Naive thymus-derived CD8-positive, alpha-beta T cell (primary cell): Measurements from ENCODE around the gene BUB1B. TPM values are rescaled to one million over a fixed set of nuclear protein-coding genes. Genes with fewer than 3 reads are reported as not detected.
A peak's percentile ranks its signal among the peaks of the same experiment; 100 is the strongest.

Experiments used
- ATAC-seq, 2 donors: fragments of 150-1000 bp; cut with Tn5 transposase in 1 of 2; sonication (Bioruptor Pico), chemical (Tn5 transposase) in 1 of 2; 1 replicate in 1 of 2; 2 replicates in 1 of 2; pipeline ENCODE4 v1.10.0; 2021; ENCODE audit warnings: mild to moderate bottlenecking in 2 of 2, moderate library complexity in 2 of 2
- POLR2A ChIA-PET: fragments of 350-600 bp; sonication (Branson Sonifier 250); formaldehyde crosslinking; loops from one replicate; lab custom pipeline; 2021; ENCODE audit warnings: antibody characterized with exemption; lab: Charles Lee
- DNase-seq, 10 donors: peaks; one replicate each; pipeline versions ENCODE4 v3.0.0 to v3.0.0-alpha.2; 2020 to 2022
- H3K27ac Mint-ChIP-seq, 10 donors: one replicate each; pipeline ENCODE4 v1.8.0; 2020 to 2022; ENCODE audit warnings: mild to moderate bottlenecking in 10 of 10, mixed read lengths in 10 of 10, moderate library complexity in 4 of 10, inconsistent platforms in 1 of 10
- H3K27me3 Mint-ChIP-seq, 5 donors: one replicate each; pipeline ENCODE4 v1.8.0; 2021 to 2022; ENCODE audit warnings: mixed read lengths in 5 of 5
- H3K36me3 Mint-ChIP-seq, 3 donors: one replicate each; pipeline ENCODE4 v1.8.0; 2020 to 2022; ENCODE audit warnings: mixed read lengths in 3 of 3, mild to moderate bottlenecking in 2 of 3, inconsistent platforms in 1 of 3
- H3K4me1 Mint-ChIP-seq, 4 donors: one replicate each; pipeline ENCODE4 v1.8.0; 2021 to 2022; ENCODE audit warnings: mixed read lengths in 4 of 4
- H3K4me3 Mint-ChIP-seq, 10 donors: one replicate each; pipeline ENCODE4 v1.8.0; 2020 to 2022; ENCODE audit warnings: mild to moderate bottlenecking in 10 of 10, mixed read lengths in 10 of 10, moderate library complexity in 6 of 10, inconsistent platforms in 1 of 10
- H3K9me3 Mint-ChIP-seq, 9 donors: one replicate each; pipeline ENCODE4 v1.8.0; 2020 to 2022; ENCODE audit warnings: mixed read lengths in 9 of 9, mild to moderate bottlenecking in 3 of 9, inconsistent platforms in 1 of 9, moderate library complexity in 1 of 9
- polyA plus RNA-seq, 3 donors: library from polyadenylated mRNA; unstranded; fragments of 300-500 nt; fragmentation: Illumina TruSeq; gene quantifications; one replicate each; pipeline ENCODE4 v1.2.3, GENCODE V29; 2021
- total RNA-seq, 8 experiments: library from RNA in 2 of 8; stranded (reverse) in 2 of 8; gene quantifications; one replicate each; pipeline ENCODE4 v1.2.3 and lab custom pipeline; 2021 to 2026

BUB1B gene
- total and polyA plus RNA-seq, 5 experiments from 2014 or later: 0.49 to 0.77 (median 0.54) TPM; not detected in 2

DNA sequence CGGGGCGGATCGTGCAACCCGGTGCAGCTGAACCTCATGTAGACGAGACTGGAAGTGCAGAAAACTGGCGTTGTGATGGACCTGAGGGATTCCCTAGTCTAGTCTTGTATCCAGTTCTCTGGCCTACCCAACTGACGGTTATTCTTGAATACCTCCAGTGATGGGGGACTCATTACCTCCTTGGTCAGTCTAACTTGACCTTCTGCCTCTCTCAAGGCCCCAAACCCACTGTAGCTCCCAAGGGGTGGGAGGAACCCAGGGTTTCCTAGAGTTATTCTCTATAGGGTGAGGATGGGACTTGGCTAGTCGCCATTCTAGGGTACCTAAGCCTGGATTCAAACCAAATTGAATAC, 89.4 kb downstream of the BUB1B start:
- no peak for DNase-seq
- Mint-ChIP-seq H3K4me3 (no peak overlapping the region), H3K27me3 (peaks cover 8 to 46% (median 27%) of the 10 kb centered on the region in 5 donors), H3K9me3 (peaks cover 0 to 2% (median 0%) of the 10 kb centered on the region in 9 donors), H3K36me3 (no peaks in the 10 kb centered on the region), H3K4me1 (peaks cover 1 to 7% (median 6%) of the 10 kb centered on the region in 4 donors), H3K27ac (no peak overlapping the region)
- POLR2A ChIA-PET: no interaction called here
- no peak for ATAC-seq

GRCh38 chr15:40250771-40251483, 90.1 kb downstream of the BUB1B start:
- Mint-ChIP-seq H3K27me3 (peaks cover 8 to 47% (median 27%) of the 10 kb centered on the region in 5 donors), H3K4me3 (peak overlapping the region in 8 of 10 donors; percentile 12 to 74 (median 58)), H3K9me3 (peaks cover 0 to 2% (median 0%) of the 10 kb centered on the region in 9 donors), H3K4me1 (peaks cover 1 to 7% (median 6%) of the 10 kb centered on the region in 4 donors), H3K36me3 (no peaks in the 10 kb centered on the region), H3K27ac (peak overlapping the region in 1 of 10 donors; percentile 43)
- ATAC-seq: no peak
- DNase-seq: peak in 1 of 10 donors; percentile 56
- POLR2A ChIA-PET: no interaction called here

GRCh38 chr15:40251486-40252140, 90.7 kb downstream of the BUB1B start:
- no peak overlapping the region for H3K27ac Mint-ChIP-seq
- DNase-seq (peak in 1 of 10 donors; percentile 37), ATAC-seq (no peak)
- H3K36me3 Mint-ChIP-seq: no peaks in the 10 kb centered on the region
- POLR2A ChIA-PET: no interaction called here
- H3K4me3 Mint-ChIP-seq: peak overlapping the region in 9 of 10 donors; percentile 14 to 74 (median 58)
- H3K4me1 Mint-ChIP-seq: peaks cover 1 to 8% (median 6%) of the 10 kb centered on the region in 4 donors
- peaks cover 0 to 2% (median 0%) of the 10 kb centered on the region in 9 donors for H3K9me3 Mint-ChIP-seq
- peaks cover 8 to 47% (median 27%) of the 10 kb centered on the region in 5 donors for H3K27me3 Mint-ChIP-seq

DNA sequence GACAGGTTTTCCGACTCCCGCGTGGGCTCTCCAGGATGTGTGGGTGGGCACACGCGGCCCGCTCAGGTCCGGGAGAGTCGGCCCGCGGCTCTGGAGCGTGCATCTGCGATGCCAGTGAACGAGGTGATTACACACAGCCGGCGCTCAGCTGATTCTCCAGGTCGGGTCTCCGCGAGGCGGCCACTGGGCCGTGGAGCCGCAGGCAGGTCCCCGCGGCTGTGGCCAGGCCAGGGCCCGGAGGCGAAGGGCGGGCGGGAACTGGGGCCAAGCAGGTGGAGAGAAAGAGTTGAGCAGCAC, 91.2 kb downstream of the BUB1B start:
- POLR2A ChIA-PET: no interaction called here
- Mint-ChIP-seq H3K27me3 (peaks cover 8 to 47% (median 27%) of the 10 kb centered on the region in 5 donors), H3K4me1 (peaks cover 1 to 9% (median 6%) of the 10 kb centered on the region in 4 donors), H3K9me3 (peaks cover 0 to 2% (median 0%) of the 10 kb centered on the region in 9 donors), H3K4me3 (peak overlapping the region in 5 of 10 donors; percentile 14 to 74 (median 54)), H3K36me3 (no peaks in the 10 kb centered on the region), H3K27ac (no peak overlapping the region)
- ATAC-seq (no peak), DNase-seq (peak in 1 of 10 donors; percentile 30)

- Mint-ChIP-seq H3K4me3 (peak overlapping the region; percentile 21 to 88 (median 74)), H3K4me1 (peaks cover 1 to 9% (median 6%) of the 10 kb centered on the region in 4 donors), H3K9me3 (peaks cover 0 to 2% (median 0%) of the 10 kb centered on the region in 9 donors), H3K36me3 (no peaks in the 10 kb centered on the region), H3K27me3 (peaks cover 8 to 47% (median 27%) of the 10 kb centered on the region in 5 donors), H3K27ac (no peak overlapping the region)
- POLR2A ChIA-PET: no interaction called here
- ATAC-seq: peak; percentile 61 to 78
- peak in 1 of 10 donors; percentile 54 for DNase-seq
Measured at GRCh38 chr15:40252438-40253166, 91.7 kb downstream of the BUB1B start.

DNA sequence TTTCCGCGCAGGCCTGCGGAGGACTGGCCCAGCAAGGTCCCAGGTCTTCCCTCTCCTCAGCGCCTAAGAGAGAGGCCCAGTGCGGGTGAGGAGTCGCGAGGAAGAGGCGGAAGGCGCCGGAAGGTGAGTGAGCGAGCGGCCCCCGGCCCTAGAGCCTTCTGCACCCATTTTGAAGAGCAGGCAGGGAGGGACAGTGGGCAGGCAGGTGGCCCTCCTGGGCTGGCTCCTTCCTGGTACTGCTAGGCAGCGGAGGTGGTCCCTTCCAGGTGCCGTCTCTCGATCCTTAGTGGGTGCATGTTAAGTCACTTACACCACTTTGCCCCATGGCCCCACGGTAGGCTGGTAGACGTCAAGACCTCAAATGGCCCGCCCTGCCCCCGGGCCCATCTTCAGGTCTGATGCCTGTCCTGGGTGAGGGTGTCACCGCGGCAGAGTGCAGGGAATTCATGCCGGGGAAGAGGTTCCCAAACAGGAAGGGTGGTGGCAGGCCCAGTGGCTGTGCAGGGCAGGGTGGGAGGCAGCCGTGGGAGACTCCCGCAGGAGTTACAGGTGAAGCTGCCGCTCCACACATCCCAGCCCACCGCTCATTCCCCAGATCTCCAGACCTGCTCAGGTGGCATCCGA, 92.4 kb downstream of the BUB1B start:
- DNase-seq: peak in 1 of 10 donors; percentile 31
- POLR2A ChIA-PET: interaction anchor here (0.5 kb wide), 1 partner anchor 42 kb away, joined by 3 read pairs; no protein-coding TSS in a partner anchor
- H3K9me3 Mint-ChIP-seq: peaks cover 0 to 2% (median 0%) of the 10 kb centered on the region in 9 donors
- peak; percentile 41 to 42 for ATAC-seq
- no peak overlapping the region for H3K27ac Mint-ChIP-seq
- peaks cover 8 to 47% (median 27%) of the 10 kb centered on the region in 5 donors for H3K27me3 Mint-ChIP-seq
- H3K4me3 Mint-ChIP-seq: peak overlapping the region; percentile 21 to 88 (median 74)
- H3K36me3 Mint-ChIP-seq: no peaks in the 10 kb centered on the region
- H3K4me1 Mint-ChIP-seq: peaks cover 1 to 9% (median 6%) of the 10 kb centered on the region in 4 donors

GRCh38 chr15:40254452-40254851, 93.6 kb downstream of the BUB1B start:
- no peak for ATAC-seq
- Mint-ChIP-seq H3K4me1 (peaks cover 1 to 9% (median 6%) of the 10 kb centered on the region in 4 donors), H3K4me3 (peak overlapping the region in 1 of 10 donors; percentile 84), H3K9me3 (peaks cover 0 to 2% (median 0%) of the 10 kb centered on the region in 9 donors), H3K27me3 (peaks cover 8 to 47% (median 27%) of the 10 kb centered on the region in 5 donors), H3K36me3 (no peaks in the 10 kb centered on the region), H3K27ac (no peak overlapping the region)
- no peak for DNase-seq
- POLR2A ChIA-PET: no interaction called here

- H3K4me3 Mint-ChIP-seq: no peak overlapping the region
- peaks cover 0 to 2% (median 0%) of the 10 kb centered on the region in 9 donors for H3K9me3 Mint-ChIP-seq
- no peak for DNase-seq
- ATAC-seq: no peak
- H3K27ac Mint-ChIP-seq: no peak overlapping the region
- H3K4me1 Mint-ChIP-seq: peaks cover 1 to 9% (median 6%) of the 10 kb centered on the region in 4 donors
- no peaks in the 10 kb centered on the region for H3K36me3 Mint-ChIP-seq
- POLR2A ChIA-PET: no interaction called here
- peaks cover 8 to 44% (median 27%) of the 10 kb centered on the region in 5 donors for H3K27me3 Mint-ChIP-seq
Measured at GRCh38 chr15:40255033-40255432, 94.2 kb downstream of the BUB1B start.

GRCh38 chr15:40256638-40257235, 95.9 kb downstream of the BUB1B start:
- peak overlapping the region in 1 of 10 donors; percentile 52 for H3K4me3 Mint-ChIP-seq
- H3K4me1 Mint-ChIP-seq: peaks cover 1 to 9% (median 6%) of the 10 kb centered on the region in 4 donors
- POLR2A ChIA-PET: no interaction called here
- no peak for ATAC-seq
- H3K27ac Mint-ChIP-seq: peak overlapping the region in 2 of 10 donors; percentile 47 to 84
- no peaks in the 10 kb centered on the region for H3K36me3 Mint-ChIP-seq
- no peak for DNase-seq
- peaks cover 6 to 33% (median 18%) of the 10 kb centered on the region in 5 donors for H3K27me3 Mint-ChIP-seq
- peaks cover 0 to 2% (median 0%) of the 10 kb centered on the region in 9 donors for H3K9me3 Mint-ChIP-seq

- ATAC-seq (no peak), DNase-seq (no peak)
- H3K36me3 Mint-ChIP-seq: no peaks in the 10 kb centered on the region
- H3K4me1 Mint-ChIP-seq: peaks cover 1 to 9% (median 6%) of the 10 kb centered on the region in 4 donors
- H3K9me3 Mint-ChIP-seq: peaks cover 0 to 2% (median 0%) of the 10 kb centered on the region in 9 donors
- no peak overlapping the region for H3K4me3 Mint-ChIP-seq
- POLR2A ChIA-PET: interaction anchor here (1.0 kb wide), 1 partner anchor 165 kb away, joined by 3 read pairs; no protein-coding TSS in a partner anchor
- H3K27me3 Mint-ChIP-seq: peaks cover 6 to 28% (median 17%) of the 10 kb centered on the region in 5 donors
- peak overlapping the region in 2 of 10 donors; percentile 63 to 87 for H3K27ac Mint-ChIP-seq
Measured at GRCh38 chr15:40257656-40258450, 97.0 kb downstream of the BUB1B start.

DNA sequence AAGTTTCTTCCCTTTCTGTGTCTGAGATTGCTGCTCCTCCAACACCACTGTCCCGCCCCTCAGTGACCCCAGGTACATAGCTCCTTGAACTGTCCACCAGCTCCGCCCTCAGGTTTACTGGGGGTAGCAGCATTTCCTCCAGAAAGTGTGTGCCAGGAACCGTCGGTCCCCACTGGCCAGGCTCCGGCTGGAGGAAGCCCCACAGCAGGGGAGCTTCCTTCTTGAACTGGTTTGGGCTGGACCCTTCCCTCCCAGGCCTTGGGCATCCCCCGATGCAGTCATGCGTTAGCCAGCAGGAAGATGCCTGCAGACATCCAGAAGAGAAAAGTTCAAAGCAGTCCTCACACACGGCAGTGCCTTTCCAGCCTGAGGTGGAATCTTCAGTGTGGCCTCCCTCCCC, 97.7 kb downstream of the BUB1B start:
- no peak for DNase-seq
- H3K4me3 Mint-ChIP-seq: no peak overlapping the region
- H3K27me3 Mint-ChIP-seq: peaks cover 5 to 22% (median 12%) of the 10 kb centered on the region in 5 donors
- no peak overlapping the region for H3K27ac Mint-ChIP-seq
- peaks cover 0 to 6% (median 1%) of the 10 kb centered on the region in 4 donors for H3K4me1 Mint-ChIP-seq
- peaks cover 0 to 2% (median 0%) of the 10 kb centered on the region in 9 donors for H3K9me3 Mint-ChIP-seq
- no peaks in the 10 kb centered on the region for H3K36me3 Mint-ChIP-seq
- POLR2A ChIA-PET: interaction anchor here (1.0 kb wide), 1 partner anchor 164 kb away, joined by 3 read pairs; no protein-coding TSS in a partner anchor
- no peak for ATAC-seq
